Measurements from ENCODE around the gene PUS1. TPM values are rescaled to one million over a fixed set of nuclear protein-coding genes. Genes with fewer than 3 reads are reported as not detected.

Gene PUS1
- total RNA-seq, 2 experiments from 2014 or later: 43.5 to 78.3 TPM

DNA sequence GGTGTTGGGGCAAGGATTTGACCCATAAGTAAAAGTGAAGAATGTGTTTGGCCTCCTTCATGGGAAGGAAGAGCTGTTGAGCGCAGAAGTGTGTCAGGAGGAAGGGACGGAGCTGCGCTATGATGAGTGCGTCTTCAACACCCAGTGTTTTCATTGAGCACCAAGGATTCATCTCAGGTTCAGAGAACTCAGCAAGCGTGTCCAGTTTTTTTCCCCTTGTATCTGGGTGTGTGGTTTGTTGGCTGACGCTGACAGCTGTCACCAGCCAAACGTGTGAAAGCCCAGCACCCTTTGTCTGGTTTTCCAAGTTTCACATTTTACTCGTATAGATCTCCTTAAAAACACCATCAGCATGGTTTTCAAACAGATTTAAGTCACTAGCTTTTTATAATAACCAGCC lies 33.0 kb downstream of the PUS1 start:
- intact Hi-C loops (cut with micrococcal nuclease; ENCODE audit: unreplicated experiment): no loop called here
- no peak overlapping the region for H3K4me3 ChIP-seq (ENCODE audit: low read depth, low read length, poor library complexity, severe bottlenecking)
- no peaks in the 10 kb centered on the region for H3K9me3 ChIP-seq (ENCODE audit: low read length)
- TF ChIP-seq EZH2phosphoT487 (IDR thresholded peaks at IDR 0.05; ENCODE audit: borderline replicate concordance, low read depth, low read length) (no peak), CTCF (conservative IDR thresholded peaks at IDR 0.05; ENCODE audit: low read length) (no peak)
- no peaks in the 10 kb centered on the region for H3K4me1 ChIP-seq (ENCODE audit: insufficient read depth, low read length, poor library complexity, severe bottlenecking)
- peaks cover 48% of the 10 kb centered on the region for H3K36me3 ChIP-seq (ENCODE audit: insufficient read depth, low read length)
- H3K79me2 ChIP-seq (ENCODE audit: insufficient read depth, low read depth, low read length): peaks cover 72% of the 10 kb centered on the region
- H3K27ac ChIP-seq (ENCODE audit: low read depth, low read length, poor library complexity, severe bottlenecking): no peak overlapping the region
- no peak overlapping the region for H2AFZ ChIP-seq (ENCODE audit: low read length)
- no peaks in the 10 kb centered on the region for H3K9me2 ChIP-seq (ENCODE audit: insufficient read depth, low read length)
- ChIA-PET POLR2A (interaction anchor here (0.7 kb wide), 1 partner anchor 23 kb away, joined by 4 read pairs; no protein-coding TSS in a partner anchor), CTCF (ENCODE audit: unreplicated experiment) (no interaction called here)
- H4K20me1 ChIP-seq (ENCODE audit: insufficient read depth, low read length): peaks cover 20% of the 10 kb centered on the region
- BruUV-seq (replicated peaks): no TSS peak
- no peak for DNase-seq (ENCODE audit: low spot score)
- H3K4me2 ChIP-seq (ENCODE audit: low read length): no peak overlapping the region

GRCh38 chr12:131963381-131963780 lies 34.3 kb downstream of the PUS1 start:
- H3K9me2 ChIP-seq (ENCODE audit: insufficient read depth, low read length): no peaks in the 10 kb centered on the region
- H3K4me2 ChIP-seq (ENCODE audit: low read length): no peak overlapping the region
- BruUV-seq (replicated peaks): no TSS peak
- H3K4me3 ChIP-seq (ENCODE audit: low read depth, low read length, poor library complexity, severe bottlenecking): no peak overlapping the region
- no peak overlapping the region for H3K27ac ChIP-seq (ENCODE audit: low read depth, low read length, poor library complexity, severe bottlenecking)
- TF ChIP-seq EZH2phosphoT487 (IDR thresholded peaks at IDR 0.05; ENCODE audit: borderline replicate concordance, low read depth, low read length) (no peak), CTCF (conservative IDR thresholded peaks at IDR 0.05; ENCODE audit: low read length) (no peak)
- peaks cover 68% of the 10 kb centered on the region for H3K79me2 ChIP-seq (ENCODE audit: insufficient read depth, low read depth, low read length)
- no peaks in the 10 kb centered on the region for H3K4me1 ChIP-seq (ENCODE audit: insufficient read depth, low read length, poor library complexity, severe bottlenecking)
- DNase-seq (ENCODE audit: low spot score): no peak
- intact Hi-C loops (cut with micrococcal nuclease; ENCODE audit: unreplicated experiment): no loop called here
- CTCF ChIA-PET (ENCODE audit: unreplicated experiment): no interaction called here
- H2AFZ ChIP-seq (ENCODE audit: low read length): no peak overlapping the region
- H4K20me1 ChIP-seq (ENCODE audit: insufficient read depth, low read length): peaks cover 16% of the 10 kb centered on the region
- peaks cover 48% of the 10 kb centered on the region for H3K36me3 ChIP-seq (ENCODE audit: insufficient read depth, low read length)
- H3K9me3 ChIP-seq (ENCODE audit: low read length): no peaks in the 10 kb centered on the region
- POLR2A ChIA-PET: interaction anchor here (0.6 kb wide), 1 partner anchor 88 kb away, joined by 5 read pairs; no protein-coding TSS in a partner anchor

DNA sequence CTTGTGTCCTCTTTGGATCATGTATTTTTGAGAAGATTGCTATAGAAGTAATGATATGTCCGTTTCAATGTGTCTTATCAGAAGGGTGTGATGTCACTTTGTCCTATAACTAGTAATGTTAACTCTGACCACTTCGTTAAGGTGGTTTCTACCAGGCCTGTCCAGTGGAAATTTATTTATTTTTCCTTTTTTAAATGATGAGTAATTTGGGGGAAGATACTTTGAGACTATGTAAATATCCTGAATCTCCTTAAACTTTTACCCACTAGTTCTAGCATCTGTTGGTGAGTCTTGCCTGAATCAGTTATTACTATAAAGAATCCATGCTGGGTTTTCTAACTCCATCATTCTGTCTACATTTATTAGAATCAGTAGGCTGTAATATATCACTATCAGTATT lies 36.0 kb downstream of the PUS1 start:
- Histone ChIP-seq H3K27ac (ENCODE audit: low read depth, low read length, poor library complexity, severe bottlenecking) (no peak overlapping the region), H3K36me3 (ENCODE audit: insufficient read depth, low read length) (peaks cover 45% of the 10 kb centered on the region), H3K79me2 (ENCODE audit: insufficient read depth, low read depth, low read length) (peaks cover 66% of the 10 kb centered on the region), H3K4me1 (ENCODE audit: insufficient read depth, low read length, poor library complexity, severe bottlenecking) (no peaks in the 10 kb centered on the region), H3K4me3 (ENCODE audit: low read depth, low read length, poor library complexity, severe bottlenecking) (no peak overlapping the region), H3K9me3 (ENCODE audit: low read length) (no peaks in the 10 kb centered on the region), H3K4me2 (ENCODE audit: low read length) (no peak overlapping the region), H2AFZ (ENCODE audit: low read length) (no peak overlapping the region), H3K9me2 (ENCODE audit: insufficient read depth, low read length) (no peaks in the 10 kb centered on the region), H4K20me1 (ENCODE audit: insufficient read depth, low read length) (peaks cover 12% of the 10 kb centered on the region)
- ChIA-PET CTCF (ENCODE audit: unreplicated experiment) (no interaction called here), POLR2A (no interaction called here)
- no TSS peak for BruUV-seq (replicated peaks)
- intact Hi-C loops (cut with micrococcal nuclease; ENCODE audit: unreplicated experiment): no loop called here
- no peak for DNase-seq (ENCODE audit: low spot score)
- TF ChIP-seq EZH2phosphoT487 (IDR thresholded peaks at IDR 0.05; ENCODE audit: borderline replicate concordance, low read depth, low read length) (no peak), CTCF (conservative IDR thresholded peaks at IDR 0.05; ENCODE audit: low read length) (no peak)
